AG04449 (cell line): ENCODE measurements around the gene NKPD1.

ENCODE experiments used
- CTCF ChIA-PET: fragments of 350-600 bp; formaldehyde crosslinking; extraction: SDS; loops from one replicate; lab custom pipeline; 2021; ENCODE audit warnings: antibody characterized with exemption; lab: Yijun Ruan, JAX
- POLR2A ChIA-PET: fragments of 400-600, 350-600 bp; formaldehyde crosslinking; extraction: SDS; loops from one replicate; lab custom pipeline; 2020; ENCODE audit warnings: antibody characterized with exemption, inconsistent platforms; lab: Yijun Ruan, JAX
- DNase-seq: peaks from one replicate; pipeline ENCODE4 v3.0.0-alpha.2; 2010; ENCODE audit warnings: low read depth, low spot score
- H3K4me3 ChIP-seq: 2 replicates; pipeline ENCODE4 v1.5.1; 2011; ENCODE audit warnings: low read depth, mild to moderate bottlenecking, control low read depth, low read length
- CTCF ChIP-seq: IDR thresholded peaks from one replicate; pipeline ENCODE4 v1.5.1; 2011; ENCODE audit warnings: mild to moderate bottlenecking, moderate library complexity, low read length, control low read depth, inconsistent platforms; ENCODE audit not compliant: insufficient read depth; ENCODE audit errors: missing control alignments

NKPD1 gene

GRCh38 chr19:45115809-45116615 is 44.8 kb downstream of the NKPD1 start:
- CTCF ChIA-PET, result interaction anchor here (1.6 to 5.6 kb wide), 2 partner anchors 9 to 10 kb away, joined by 8 to 29 read pairs; no protein-coding TSS in a partner anchor
- DNase-seq, result no peak
- no peak for TF ChIP-seq CTCF
- POLR2A ChIA-PET, result no interaction called here
- H3K4me3 ChIP-seq, result no peak overlapping the region

GRCh38 chr19:45114116-45114515 is 46.7 kb downstream of the NKPD1 start:
- no peak for DNase-seq
- TF ChIP-seq CTCF, result no peak
- ChIA-PET POLR2A (no interaction called here), CTCF (interaction anchor here (0.9 to 5.6 kb wide), 4 partner anchors 9 to 15 kb away, joined by 3 to 29 read pairs (median 6); no protein-coding TSS in a partner anchor)
- no peak overlapping the region for H3K4me3 ChIP-seq

GRCh38 chr19:45113628-45114027 is 47.2 kb downstream of the NKPD1 start:
- no peak for TF ChIP-seq CTCF
- POLR2A ChIA-PET, result no interaction called here
- no peak for DNase-seq
- H3K4me3 ChIP-seq, result no peak overlapping the region
- CTCF ChIA-PET, result interaction anchor here (0.8 to 5.6 kb wide), 5 partner anchors 8 to 15 kb away, joined by 3 to 29 read pairs (median 4); no protein-coding TSS in a partner anchor

- no peak overlapping the region for H3K4me3 ChIP-seq
- ChIA-PET POLR2A (no interaction called here), CTCF (interaction anchor here (0.7 to 5.6 kb wide), 7 partner anchors 7 to 53 kb away, joined by 3 to 29 read pairs (median 4); no protein-coding TSS in a partner anchor)
- no peak for DNase-seq
- no peak for TF ChIP-seq CTCF
Observed at GRCh38 chr19:45112111-45112827, 48.5 kb downstream of the NKPD1 start.
